Testis (tissue), 2 donors: ENCODE results near the gene KRTAP10-5.

Experiments used
- CTCF ChIP-seq, 3 experiments: fragments of 450-650 bp in 2 of 3; fragments of 200-600 bp in 1 of 3; sonication (generic) in 1 of 3; IDR thresholded peaks; one replicate each; pipeline ENCODE4 v1.5.1; 2016 to 2019; ENCODE audit warnings: antibody characterized with exemption in 3 of 3, mild to moderate bottlenecking in 2 of 3, moderate library complexity in 1 of 3
- POLR2A ChIP-seq: fragments of 450-650 bp; IDR thresholded peaks from one replicate; pipeline ENCODE4 v1.6.1; 2017; ENCODE audit warnings: antibody characterized with exemption, mild to moderate bottlenecking, moderate library complexity

- TF ChIP-seq CTCF (IDR thresholded peaks at IDR 0.05) (no peak), POLR2A (no peak)
Measured at GRCh38 chr21:44583800-44584147, 3.4 kb upstream of the KRTAP10-5 start.
